GM19372 (cell line): Measurements from ENCODE around the gene PAPOLG.

Experiments used
- ATAC-seq: cut with Tn5 transposase; IDR thresholded peaks from one replicate; pipeline ENCODE4 v1.9.1; 2021; ENCODE audit warnings: mild to moderate bottlenecking, low read depth, moderate library complexity; ENCODE audit not compliant: unreplicated experiment

Gene PAPOLG

GRCh38 chr2:60756097-60757087 lies at the start of gene PAPOLG:
TSS of gene PAPOLG (plus strand) at chr2:60756268. CDS start at chr2:60756479, 211 bp downstream.
- ATAC-seq: peak; percentile 100

DNA sequence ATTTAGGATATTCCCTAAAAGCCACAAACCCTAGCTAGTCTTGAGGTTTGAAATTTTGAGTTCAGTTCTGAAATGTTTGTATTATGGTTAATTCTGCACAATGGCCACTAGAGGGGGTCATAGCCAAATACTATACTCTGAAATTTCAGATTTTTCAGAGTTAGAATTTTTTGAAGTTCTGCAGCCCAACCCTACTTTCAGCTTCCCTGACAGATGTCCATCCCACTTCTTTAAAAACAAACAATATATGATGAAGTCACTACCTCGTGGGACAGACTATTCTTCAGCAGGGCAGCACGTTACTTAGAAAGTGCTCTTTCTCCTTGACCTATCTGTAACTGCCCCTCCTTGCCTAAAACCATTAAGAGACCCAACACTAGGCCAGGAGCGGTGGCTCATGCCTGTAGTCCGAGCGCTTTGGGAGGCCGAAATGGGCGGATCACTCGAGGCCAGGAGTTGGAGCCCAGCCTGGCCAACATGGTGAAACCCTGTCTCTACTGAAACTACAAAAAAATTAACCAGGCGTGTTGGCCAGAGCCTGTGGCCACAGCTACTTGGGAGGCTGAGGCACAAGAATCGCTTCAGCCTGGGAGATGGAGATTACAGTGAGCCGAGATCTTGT lies 48.2 kb upstream of the PAPOLG start:
- ATAC-seq: no peak

- ATAC-seq: no peak
Observed at GRCh38 chr2:60708630-60709320, 47.3 kb upstream of the PAPOLG start.

- no peak for ATAC-seq
Observed at GRCh38 chr2:60710707-60711106, 45.4 kb upstream of the PAPOLG start.

DNA sequence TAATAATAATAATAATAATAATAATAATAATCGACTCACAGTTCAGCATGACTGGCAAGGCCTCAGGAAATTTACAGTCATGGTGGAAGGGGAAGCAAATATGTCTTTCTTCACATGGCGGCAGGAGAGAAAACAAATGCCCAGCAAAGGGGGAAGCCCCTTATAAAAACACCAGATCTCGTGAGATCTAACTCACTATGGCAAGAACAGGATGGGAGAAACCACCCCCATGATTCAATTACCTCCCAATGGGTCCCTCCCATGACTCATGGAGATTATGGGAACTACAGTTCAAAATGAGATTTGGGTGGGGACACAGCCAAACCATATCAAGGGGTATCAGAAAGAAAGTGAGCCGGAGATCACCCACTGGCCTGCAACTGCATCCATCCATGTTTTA lies 40.5 kb upstream of the PAPOLG start:
- no peak for ATAC-seq

DNA sequence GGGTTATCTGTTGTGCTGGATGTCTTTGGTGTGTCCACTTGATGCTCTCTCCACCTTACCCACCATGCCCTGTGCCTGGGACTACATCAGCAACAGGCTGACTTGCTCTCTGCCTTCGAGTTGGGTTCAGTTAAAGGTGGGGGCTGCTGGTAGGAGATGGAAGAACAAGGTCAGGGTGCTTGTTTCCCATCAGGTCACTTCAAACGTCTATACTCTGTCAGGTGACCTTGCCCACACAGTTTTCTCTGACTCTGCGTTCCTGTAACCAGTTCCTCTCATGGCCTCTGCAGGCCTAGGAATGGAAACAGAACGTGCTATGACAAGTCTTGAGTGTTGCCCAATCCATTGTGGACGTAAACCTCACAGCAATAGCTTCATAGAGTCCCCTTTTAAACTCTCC lies 38.4 kb upstream of the PAPOLG start:
- ATAC-seq: no peak

DNA sequence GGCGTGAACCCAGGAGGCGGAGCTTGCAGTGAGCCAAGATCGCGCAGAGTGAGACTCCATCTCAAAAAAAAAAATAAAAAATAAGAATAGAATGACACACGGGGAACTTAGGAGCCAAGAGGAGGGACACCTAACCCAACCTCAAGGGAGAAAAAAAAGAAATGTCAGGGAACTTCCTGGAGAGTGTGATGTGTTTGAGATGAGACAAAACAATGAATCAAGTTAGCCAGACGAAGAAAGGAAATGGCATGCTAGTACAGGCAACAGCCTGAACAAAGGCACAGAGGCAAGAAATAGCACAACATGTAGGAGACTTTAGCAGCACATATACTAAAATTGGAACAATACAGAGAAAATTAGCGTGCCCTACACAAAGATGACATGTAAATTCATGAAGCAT lies 36.7 kb upstream of the PAPOLG start:
- no peak for ATAC-seq

DNA sequence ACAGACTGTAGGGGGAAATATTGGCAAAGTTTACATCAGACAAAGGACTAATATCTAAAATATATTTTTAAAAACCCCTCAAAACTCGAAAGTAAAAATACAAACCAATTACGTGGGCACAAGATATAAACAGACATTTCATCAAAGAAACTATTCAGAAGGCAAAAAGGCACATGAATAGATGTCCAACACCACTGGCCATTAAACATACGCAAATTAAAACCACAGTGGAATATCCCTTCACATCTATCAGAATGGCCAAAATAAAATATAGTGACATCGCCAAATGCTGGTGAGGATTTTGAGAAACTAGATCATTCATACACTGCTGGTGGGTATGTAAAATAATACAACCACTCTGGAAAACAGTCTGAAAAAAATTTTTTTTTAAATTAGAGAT lies 30.6 kb upstream of the PAPOLG start:
- no peak for ATAC-seq

- ATAC-seq: no peak
Observed at GRCh38 chr2:60728855-60729254, 27.2 kb upstream of the PAPOLG start.

GRCh38 chr2:60735496-60736250 lies 20.4 kb upstream of the PAPOLG start:
- ATAC-seq: no peak

- ATAC-seq: no peak
Observed at GRCh38 chr2:60738679-60739078, 17.4 kb upstream of the PAPOLG start.

DNA sequence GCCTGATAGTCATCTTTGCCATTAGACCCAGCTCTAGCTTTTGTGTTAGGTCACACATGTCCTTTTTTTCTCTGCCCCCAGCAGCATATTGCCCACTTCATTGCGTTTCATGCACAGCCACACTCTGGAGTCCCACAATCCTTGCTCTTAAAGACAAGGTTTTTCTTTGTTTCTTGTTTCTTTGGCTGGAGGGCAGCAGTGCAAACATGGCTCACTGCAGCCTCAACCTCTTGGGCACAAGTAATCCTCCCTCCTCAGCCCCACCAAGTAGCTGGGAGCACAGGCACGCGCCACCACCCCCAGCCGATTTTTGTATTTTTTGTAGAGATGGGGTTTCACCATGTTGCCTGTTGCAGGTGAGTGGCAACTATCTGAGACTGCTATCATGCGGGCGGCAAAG lies 16.9 kb upstream of the PAPOLG start:
- no peak for ATAC-seq

GRCh38 chr2:60741576-60741975 lies 14.5 kb upstream of the PAPOLG start:
- ATAC-seq: no peak

GRCh38 chr2:60742419-60742818 lies 13.6 kb upstream of the PAPOLG start:
- no peak for ATAC-seq

DNA sequence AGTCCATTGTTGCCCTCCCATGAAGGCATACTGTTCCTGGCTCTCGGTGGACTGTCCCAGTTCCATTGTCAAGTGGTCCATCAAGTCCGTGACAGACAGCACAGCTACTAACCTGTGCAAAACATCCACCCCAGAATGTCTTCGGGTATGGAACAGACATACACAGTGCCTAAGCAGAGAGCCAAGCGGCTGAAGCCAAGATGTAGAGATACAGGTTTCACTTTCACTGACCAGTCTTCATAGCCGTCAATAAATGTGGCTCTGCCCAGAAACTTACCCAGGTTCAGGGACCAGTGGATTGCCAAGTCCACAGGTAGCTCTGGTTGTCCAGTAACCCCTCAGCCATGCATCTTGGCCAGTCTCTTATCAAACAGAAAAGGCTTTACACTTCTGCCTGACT lies 10.7 kb upstream of the PAPOLG start:
- no peak for ATAC-seq

DNA sequence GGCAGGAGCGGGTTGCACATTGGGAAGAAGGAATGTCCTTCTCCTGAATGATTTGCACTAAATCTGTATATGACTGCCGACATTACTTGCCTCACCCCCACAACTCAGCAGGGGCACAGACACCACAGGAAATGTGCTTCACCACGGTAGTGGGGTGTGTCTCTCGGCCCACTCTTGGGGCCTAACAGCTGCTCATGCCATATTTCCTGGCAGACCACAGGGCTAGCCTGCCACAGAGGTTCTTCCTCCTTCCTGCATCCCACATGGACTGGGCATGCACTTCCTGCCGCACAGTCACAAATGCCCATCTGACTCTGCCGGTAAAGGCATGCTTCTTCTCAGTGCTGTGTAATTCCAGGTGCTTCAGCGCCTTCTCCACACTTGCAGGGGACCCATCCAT lies 10.3 kb upstream of the PAPOLG start:
- no peak for ATAC-seq

- ATAC-seq: no peak
Observed at GRCh38 chr2:60746318-60746717, 9.8 kb upstream of the PAPOLG start.

GRCh38 chr2:60759654-60760053 lies 3.6 kb downstream of the PAPOLG start:
- no peak for ATAC-seq

GRCh38 chr2:60764736-60765534 lies 8.9 kb downstream of the PAPOLG start:
- ATAC-seq: no peak

DNA sequence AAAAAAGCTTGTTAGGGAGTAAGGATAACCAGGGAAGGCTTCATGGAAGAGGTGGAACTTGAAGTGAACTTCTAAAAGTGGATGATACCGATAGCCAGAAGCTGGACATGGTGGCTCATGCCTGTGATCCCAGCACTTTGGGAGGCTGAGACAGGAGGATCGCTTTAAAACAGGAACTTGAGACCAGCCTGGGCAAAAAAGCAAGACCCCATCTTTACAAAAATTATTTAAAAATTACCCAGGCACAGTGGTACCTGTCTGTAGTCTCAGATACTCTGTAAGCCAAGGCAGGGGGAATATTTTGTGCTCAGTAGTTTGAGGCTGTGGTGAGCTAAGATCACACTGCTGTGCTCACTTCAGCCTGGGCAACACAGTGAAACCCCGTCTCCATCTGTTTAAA lies 10.2 kb downstream of the PAPOLG start:
- no peak for ATAC-seq
